ENCODE data around the gene ADGRD2. TPM values are rescaled to one million over a fixed set of nuclear protein-coding genes. Genes with fewer than 3 reads are reported as not detected.

Gene ADGRD2
- total and polyA plus RNA-seq, 4 donors, result not detected

DNA sequence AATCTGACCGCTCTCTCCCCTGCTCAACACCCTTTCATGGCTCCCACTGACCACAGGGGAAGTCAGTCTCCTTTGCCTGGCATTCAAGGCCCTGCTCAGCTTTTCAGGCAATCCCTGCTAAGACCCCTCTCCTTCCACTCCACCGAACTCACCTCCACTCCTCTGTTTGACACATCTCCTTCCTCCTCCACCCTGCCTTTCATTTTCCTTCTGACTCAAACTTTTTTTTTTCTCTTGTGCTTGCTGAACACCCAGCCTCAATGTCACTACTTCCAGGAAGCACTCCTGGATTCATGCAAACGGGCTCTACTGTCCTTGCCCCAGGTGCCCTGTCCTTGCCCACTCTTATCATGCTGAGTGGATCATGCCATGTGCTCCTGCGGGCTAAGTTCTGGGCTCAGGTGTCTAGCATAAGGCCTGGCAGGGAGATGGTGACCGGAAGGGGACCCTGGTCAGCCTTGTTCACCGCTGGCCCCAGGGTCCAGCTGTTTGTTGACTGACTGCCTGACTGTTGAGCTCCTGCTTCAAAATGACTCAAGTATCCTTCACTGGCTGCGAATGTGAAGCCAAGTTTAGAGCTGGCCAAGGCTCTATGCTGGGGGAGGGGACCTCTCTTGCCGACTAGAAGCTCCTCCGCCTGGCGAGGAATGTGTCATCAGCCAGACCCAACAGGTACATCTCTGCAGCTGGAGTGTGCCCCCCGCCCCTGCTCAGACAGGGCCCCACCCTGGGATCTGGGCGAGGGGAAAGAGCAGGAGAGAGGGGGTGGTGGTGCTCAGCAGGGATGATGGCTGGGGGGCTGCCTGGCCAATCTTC is 50.8 kb downstream of the ADGRD2 start:
- DNase-seq, result no peak
- H3K4me3 ChIP-seq, result no peak overlapping the region
- peaks cover 0 to 12% (median 0%) of the 10 kb centered on the region in 5 donors for H3K4me1 ChIP-seq (ENCODE audit: control insufficient read depth in 5 of 5, insufficient read depth in 5 of 5, low read length in 5 of 5)
- H3K27ac ChIP-seq (ENCODE audit: low read depth in 1 of 2, low read length in 1 of 2), result no peak overlapping the region
- no peak overlapping the region for H3K9ac ChIP-seq (ENCODE audit: insufficient read depth in 1 of 2, low read length in 2 of 2)
- H3K27me3 ChIP-seq (ENCODE audit: control insufficient read depth in 3 of 3, insufficient read depth in 3 of 3, low read length in 2 of 3), result peaks cover 15 to 52% (median 35%) of the 10 kb centered on the region in 3 donors
- TF ChIP-seq, protein P1, sequence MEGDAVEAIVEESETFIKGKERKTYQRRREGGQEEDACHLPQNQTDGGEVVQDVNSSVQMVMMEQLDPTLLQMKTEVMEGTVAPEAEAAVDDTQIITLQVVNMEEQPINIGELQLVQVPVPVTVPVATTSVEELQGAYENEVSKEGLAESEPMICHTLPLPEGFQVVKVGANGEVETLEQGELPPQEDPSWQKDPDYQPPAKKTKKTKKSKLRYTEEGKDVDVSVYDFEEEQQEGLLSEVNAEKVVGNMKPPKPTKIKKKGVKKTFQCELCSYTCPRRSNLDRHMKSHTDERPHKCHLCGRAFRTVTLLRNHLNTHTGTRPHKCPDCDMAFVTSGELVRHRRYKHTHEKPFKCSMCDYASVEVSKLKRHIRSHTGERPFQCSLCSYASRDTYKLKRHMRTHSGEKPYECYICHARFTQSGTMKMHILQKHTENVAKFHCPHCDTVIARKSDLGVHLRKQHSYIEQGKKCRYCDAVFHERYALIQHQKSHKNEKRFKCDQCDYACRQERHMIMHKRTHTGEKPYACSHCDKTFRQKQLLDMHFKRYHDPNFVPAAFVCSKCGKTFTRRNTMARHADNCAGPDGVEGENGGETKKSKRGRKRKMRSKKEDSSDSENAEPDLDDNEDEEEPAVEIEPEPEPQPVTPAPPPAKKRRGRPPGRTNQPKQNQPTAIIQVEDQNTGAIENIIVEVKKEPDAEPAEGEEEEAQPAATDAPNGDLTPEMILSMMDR (IDR thresholded peaks at IDR 0.05; ENCODE audit: control extremely low read depth, extremely low read depth), result no peak
- no peak for ATAC-seq (ENCODE audit: insufficient read depth, low FRiP score)
- H3K9me3 ChIP-seq (ENCODE audit: control insufficient read depth in 4 of 4, insufficient read depth in 3 of 4, low read length in 3 of 4), result peaks cover 0 to 8% (median 0%) of the 10 kb centered on the region in 4 donors
- WGBS, 2 donors, result 70 to 86% methylated on average over 12 of the region's 12 CpGs
- H3K36me3 ChIP-seq (ENCODE audit: control insufficient read depth in 4 of 4, insufficient read depth in 4 of 4, low read length in 4 of 4), result no peaks in the 10 kb centered on the region

DNA sequence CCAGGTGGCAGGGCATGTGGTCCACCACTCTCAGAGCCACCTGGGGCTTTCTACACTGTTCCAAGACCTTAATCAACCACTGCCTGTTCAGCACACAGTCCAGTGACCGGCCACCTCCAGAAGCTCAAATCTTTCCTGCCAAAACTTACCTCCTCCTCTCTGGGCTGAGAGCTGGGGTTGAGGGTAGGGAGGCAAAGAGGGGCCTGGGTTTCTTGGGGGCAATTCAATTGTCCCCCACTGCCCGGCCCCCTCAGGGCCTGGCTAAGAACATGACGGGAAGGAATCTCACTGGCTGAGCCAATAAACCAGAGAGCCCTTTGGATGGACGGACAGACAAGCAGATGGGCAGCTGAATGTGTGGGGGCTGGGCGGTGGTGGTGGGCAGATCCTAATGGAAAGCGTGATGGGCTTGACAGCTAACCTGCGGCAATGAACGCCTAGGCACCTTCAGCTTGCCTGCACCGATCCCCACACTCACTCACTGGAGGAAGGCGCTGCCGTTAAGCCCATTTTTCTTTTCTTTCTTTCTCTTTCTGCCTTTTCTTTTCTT is 51.6 kb downstream of the ADGRD2 start:
- H3K27me3 ChIP-seq (ENCODE audit: control insufficient read depth in 3 of 3, insufficient read depth in 3 of 3, low read length in 2 of 3), result peaks cover 15 to 57% (median 38%) of the 10 kb centered on the region in 3 donors
- ATAC-seq (ENCODE audit: insufficient read depth, low FRiP score) (no peak), DNase-seq (no peak)
- H3K36me3 ChIP-seq (ENCODE audit: control insufficient read depth in 4 of 4, insufficient read depth in 4 of 4, low read length in 4 of 4), result no peaks in the 10 kb centered on the region
- WGBS, 2 donors, result 74 to 88% methylated on average over 11 of the region's 11 CpGs
- no peak overlapping the region for H3K27ac ChIP-seq (ENCODE audit: low read depth in 1 of 2, low read length in 1 of 2)
- H3K4me1 ChIP-seq (ENCODE audit: control insufficient read depth in 5 of 5, insufficient read depth in 5 of 5, low read length in 5 of 5), result peaks cover 0 to 12% (median 0%) of the 10 kb centered on the region in 5 donors
- H3K9ac ChIP-seq (ENCODE audit: insufficient read depth in 1 of 2, low read length in 2 of 2), result no peak overlapping the region
- TF ChIP-seq, protein P1 (IDR thresholded peaks at IDR 0.05; ENCODE audit: control extremely low read depth, extremely low read depth), result no peak
- no peak overlapping the region for H3K4me3 ChIP-seq
- H3K9me3 ChIP-seq (ENCODE audit: control insufficient read depth in 4 of 4, insufficient read depth in 3 of 4, low read length in 3 of 4), result peaks cover 0 to 8% (median 0%) of the 10 kb centered on the region in 4 donors

DNA sequence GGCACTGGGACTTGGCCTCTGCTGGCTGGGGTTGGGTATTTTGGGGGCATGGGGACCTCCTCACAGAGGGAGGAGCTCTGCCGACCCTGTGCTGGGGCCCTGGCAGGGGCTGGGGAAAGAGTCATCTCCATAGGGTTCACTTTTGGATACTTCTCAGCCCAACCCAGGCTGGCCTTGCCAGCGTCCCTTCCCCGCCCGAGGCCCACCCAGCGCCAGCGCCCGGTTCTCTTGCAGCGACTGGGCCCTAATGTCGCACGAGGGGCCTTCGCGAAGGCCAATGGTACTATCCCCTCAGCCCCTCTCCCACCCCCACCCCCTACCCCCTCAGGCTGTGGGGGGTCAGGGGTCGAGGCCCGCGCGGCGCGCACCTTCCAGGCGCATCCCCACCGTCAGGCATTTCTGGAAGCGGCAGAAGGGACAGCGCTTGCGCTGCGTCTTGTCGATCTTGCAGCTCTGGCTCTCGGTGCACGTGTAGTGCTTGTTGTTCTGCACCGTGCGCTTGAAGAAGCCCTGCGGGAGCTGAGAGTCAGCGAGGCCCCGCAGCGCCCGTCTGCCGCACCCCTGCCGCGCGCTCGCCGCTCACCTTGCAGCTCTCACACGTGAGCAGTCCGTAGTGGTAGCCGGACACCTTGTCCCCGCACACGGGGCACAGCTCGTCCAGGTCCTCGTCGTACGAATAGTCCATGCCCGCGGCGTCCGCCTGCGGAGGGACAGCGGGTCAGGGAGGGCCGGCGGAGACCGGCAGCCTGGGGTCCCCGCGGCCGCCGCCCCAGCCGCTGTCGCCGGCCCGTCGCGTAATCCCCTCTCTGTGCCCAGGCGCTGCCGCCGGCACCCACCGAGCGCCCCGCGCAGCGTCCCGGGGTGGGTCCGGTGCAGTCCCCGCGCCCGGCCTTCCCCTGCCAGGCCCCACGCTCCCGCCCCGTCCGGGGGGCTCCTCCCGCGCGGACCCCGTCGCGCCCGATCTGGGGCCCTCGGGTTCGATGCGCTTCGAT is 52.8 kb downstream of the ADGRD2 start:
- peaks cover 0 to 8% (median 0%) of the 10 kb centered on the region in 4 donors for H3K9me3 ChIP-seq (ENCODE audit: control insufficient read depth in 4 of 4, insufficient read depth in 3 of 4, low read length in 3 of 4)
- H3K27me3 ChIP-seq (ENCODE audit: control insufficient read depth in 3 of 3, insufficient read depth in 3 of 3, low read length in 2 of 3), result peaks cover 15 to 57% (median 38%) of the 10 kb centered on the region in 3 donors
- TF ChIP-seq, protein P1 (IDR thresholded peaks at IDR 0.05; ENCODE audit: control extremely low read depth, extremely low read depth), result no peak
- no peak overlapping the region for H3K9ac ChIP-seq (ENCODE audit: insufficient read depth in 1 of 2, low read length in 2 of 2)
- H3K36me3 ChIP-seq (ENCODE audit: control insufficient read depth in 4 of 4, insufficient read depth in 4 of 4, low read length in 4 of 4), result no peaks in the 10 kb centered on the region
- no peak overlapping the region for H3K27ac ChIP-seq (ENCODE audit: low read depth in 1 of 2, low read length in 1 of 2)
- ATAC-seq (ENCODE audit: insufficient read depth, low FRiP score) (no peak), DNase-seq (peak in 2 of 3 donors; percentile 37 to 42)
- peaks cover 0 to 12% (median 0%) of the 10 kb centered on the region in 5 donors for H3K4me1 ChIP-seq (ENCODE audit: control insufficient read depth in 5 of 5, insufficient read depth in 5 of 5, low read length in 5 of 5)
- H3K4me3 ChIP-seq, result no peak overlapping the region
- 16 to 18% methylated on average over 79 to 96 of the region's 96 CpGs for WGBS, 2 donors

All from lung (tissue), 12 donors.